ENCODE data around the gene SLC14A1.

The SLC14A1 gene

DNA sequence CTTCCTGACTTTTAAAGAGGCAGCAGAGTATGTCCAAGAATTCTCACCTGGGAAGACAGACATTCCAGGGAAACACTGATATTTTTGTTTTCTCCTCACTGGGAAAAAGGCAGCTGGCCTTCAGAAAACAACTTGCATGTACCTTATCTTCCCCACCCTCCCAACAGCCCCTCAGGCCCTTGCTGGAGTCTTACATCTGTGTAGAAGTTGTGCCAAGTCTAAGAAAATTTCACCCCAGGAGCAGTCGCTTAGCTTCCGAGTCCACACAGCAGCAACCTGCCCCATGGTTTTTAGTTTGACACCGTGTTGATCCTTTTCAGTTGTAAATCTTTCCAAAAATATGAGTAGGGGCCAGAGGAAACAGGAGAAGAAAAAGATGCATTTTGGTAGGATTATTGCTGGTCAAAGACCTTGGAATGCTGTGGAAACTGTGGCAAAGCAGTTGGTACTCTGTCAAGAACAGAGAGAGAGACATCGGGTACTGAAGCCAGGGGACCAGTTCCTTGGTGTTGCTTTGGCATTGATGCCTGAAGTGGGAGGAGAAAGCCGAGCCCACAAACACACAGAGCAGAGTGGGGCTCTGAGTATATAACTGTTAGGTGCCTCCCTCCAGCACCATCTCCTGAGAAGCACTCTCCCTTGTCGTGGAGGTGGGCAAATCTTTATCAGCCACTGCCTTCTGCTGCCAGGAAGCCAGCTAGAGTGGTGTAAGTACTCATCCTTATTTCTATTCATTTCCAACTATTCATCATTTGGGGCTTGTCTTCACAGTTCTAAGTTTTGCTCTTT lies at the start of gene SLC14A1:
Gene SLC14A1 (plus strand): TSS at position 615 of the 789 bp plus-strand sequence. CDS start 6,140 bp downstream, outside the sequence.
- no peak for DNase-seq (ENCODE audit: low read depth in 3 of 3)

- DNase-seq (ENCODE audit: low read depth in 3 of 3) = no peak
Measured at GRCh38 chr18:45677276-45677807, 46.6 kb upstream of the SLC14A1 start.

DNA sequence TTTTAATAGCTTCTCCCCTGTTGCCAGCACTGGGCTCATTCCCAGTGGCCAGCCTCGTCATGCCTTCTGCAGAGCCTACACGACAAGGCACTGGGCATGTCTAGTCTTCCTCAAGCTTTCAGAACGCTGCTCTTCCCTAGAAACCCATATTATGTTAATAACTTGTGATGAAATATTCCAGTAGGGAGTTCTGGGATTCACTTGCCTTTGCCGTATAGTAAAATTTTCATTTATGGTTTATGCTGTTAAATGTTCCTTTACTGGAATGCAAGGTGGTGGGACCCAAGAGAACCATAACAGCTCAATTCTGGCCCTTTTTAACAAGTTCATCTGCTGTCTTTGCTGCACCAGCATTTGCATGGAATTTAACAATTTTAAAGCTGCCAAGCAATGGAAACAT lies 45.5 kb upstream of the SLC14A1 start:
- DNase-seq (ENCODE audit: low read depth in 3 of 3) = no peak

- no peak for DNase-seq (ENCODE audit: low read depth in 3 of 3)
Measured at GRCh38 chr18:45678850-45679249, 45.1 kb upstream of the SLC14A1 start.

DNA sequence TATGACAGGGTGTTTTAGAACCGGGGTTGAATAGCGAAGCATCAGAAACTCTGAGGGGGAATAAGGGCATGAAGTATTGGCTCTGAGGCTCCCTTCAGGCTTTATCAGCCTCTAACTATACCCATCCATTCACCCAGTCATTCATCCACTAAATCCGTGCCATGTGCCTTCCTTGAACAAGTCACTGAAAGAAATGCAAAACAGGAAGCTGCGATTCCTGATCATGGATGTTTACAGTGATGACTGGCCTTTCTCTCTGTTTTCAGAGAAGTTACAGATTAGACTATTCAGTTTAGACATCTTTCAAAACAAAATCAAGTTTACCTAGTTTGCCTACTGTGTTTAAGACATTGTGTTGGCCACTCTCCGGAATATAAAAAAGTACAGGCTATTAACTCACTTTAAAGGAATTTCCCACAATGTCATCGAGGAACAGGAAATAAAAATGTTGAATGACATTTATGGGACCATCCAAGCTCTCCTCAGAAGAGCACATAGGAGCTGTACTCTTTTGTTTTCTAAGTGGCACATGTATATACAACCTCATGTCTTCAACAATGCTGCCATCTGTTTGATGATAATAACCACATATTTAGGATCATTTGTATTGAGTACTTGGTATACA lies 43.8 kb upstream of the SLC14A1 start:
- DNase-seq (ENCODE audit: low read depth in 3 of 3) = no peak

GRCh38 chr18:45682181-45682580 lies 41.8 kb upstream of the SLC14A1 start:
- no peak for DNase-seq (ENCODE audit: low read depth in 3 of 3)

DNA sequence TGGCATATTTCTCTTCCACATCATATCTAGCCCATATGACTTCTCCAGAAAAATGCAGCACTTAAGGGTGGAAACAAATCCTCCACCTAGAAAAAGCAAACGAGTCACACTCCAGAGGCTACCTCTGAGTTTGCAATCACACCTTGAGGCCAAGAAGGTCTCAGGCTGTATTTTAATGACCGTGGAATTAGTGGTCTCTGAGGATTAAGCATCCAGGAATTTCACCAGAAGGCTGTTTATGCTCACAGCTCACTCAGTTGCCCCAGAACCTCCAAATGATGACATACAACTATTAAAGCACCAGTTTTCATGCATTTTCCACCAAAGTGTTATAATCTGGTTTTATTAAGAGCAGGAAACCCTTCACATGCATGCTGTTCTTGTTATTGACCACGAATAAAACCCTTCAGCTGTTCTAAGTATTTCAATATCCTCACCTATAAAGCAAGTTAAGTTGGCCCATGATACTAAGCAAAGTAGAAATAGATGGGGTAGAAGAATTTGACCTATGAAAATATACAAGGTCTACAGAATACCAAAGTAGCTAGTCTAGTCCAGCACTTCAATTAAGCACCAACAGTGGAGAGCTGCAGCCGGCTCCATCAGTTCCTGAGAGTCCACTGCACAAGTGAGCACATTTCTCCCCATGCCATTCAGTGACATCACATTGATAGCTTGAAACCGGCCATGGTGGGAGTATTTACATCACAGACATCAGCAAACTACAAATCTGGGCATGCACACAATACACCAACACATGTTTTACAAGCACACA lies 39.5 kb upstream of the SLC14A1 start:
- DNase-seq (ENCODE audit: low read depth in 3 of 3) = no peak

DNA sequence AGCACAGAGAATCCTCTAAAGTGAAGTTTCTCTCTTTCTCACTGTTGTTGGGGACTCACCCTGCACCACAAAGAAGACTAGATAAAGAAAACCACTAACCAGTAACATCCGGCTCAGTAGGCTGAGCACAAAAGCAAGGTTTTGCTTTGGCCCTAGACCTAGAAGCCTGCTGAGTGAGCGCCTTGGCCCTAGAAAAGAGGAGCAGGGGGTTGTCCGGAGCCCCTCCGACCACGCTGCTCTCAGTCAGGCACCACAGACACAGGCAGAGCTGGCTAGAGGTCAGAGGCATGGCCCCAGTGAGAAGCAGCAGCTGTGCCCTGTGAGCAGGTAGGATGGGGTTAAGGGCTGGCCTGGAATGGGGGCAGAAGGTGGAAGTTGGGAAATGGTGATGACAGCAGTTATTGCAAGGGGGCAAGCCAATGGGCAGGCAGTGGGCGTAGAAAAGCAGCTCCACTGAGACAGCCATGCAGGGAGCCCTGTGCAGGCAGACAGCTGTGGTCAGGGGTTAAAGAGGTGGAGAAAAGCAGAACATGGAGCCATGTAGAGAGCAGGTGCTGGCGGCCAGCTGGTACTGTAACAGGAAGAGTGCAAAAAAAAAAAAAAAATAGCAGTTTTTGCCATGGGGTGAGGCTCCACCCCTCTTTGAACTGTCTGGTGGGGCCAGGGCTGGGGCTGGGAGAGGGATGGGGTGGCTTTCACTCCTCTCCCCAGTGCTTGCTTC lies 36.9 kb upstream of the SLC14A1 start:
- no peak for DNase-seq (ENCODE audit: low read depth in 3 of 3)

DNA sequence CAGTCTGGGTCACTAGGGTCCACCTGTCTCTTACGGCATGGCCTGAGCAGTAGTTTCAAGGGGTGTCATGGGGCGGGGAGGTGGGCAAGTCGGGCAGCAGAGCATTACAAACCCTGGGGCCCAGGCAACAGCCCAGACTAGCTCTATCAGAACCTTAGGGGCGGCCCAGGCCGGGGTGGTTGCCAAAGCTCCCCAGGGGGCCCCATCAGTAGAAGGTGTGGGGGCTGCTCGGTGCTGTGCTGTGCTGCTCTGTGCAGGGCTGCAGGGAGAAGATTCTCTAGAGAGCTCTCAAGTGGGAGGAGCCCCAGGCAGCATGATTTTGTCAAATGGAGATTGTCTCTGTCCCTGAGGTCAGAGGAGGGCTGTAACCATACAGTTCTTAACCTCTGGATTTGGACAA lies 36.4 kb upstream of the SLC14A1 start:
- no peak for DNase-seq (ENCODE audit: low read depth in 3 of 3)

DNA sequence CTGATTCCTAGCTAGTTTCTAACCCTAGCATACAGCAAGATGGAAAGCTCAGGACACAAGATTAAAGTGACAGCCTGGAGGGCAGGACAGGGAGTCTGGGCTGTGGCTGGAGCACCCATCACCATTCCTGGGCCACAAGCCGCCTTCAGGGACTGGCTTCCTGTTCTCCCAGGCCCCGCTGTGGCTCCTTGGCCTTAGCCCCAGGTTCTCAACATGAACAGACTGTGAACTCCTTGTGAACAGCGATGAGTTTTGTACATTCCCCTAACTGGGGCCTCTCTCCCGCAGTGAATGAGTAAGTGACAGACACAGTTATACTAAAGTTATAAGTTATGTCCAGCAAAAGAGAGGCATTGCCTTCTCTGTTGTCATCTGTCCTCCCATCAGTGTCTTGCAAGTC lies 35.9 kb upstream of the SLC14A1 start:
- no peak for DNase-seq (ENCODE audit: low read depth in 3 of 3)

GRCh38 chr18:45688833-45689232 lies 35.1 kb upstream of the SLC14A1 start:
- peak in 2 of 3 experiments; percentile 32 to 61 for DNase-seq (ENCODE audit: low read depth in 3 of 3)

DNA sequence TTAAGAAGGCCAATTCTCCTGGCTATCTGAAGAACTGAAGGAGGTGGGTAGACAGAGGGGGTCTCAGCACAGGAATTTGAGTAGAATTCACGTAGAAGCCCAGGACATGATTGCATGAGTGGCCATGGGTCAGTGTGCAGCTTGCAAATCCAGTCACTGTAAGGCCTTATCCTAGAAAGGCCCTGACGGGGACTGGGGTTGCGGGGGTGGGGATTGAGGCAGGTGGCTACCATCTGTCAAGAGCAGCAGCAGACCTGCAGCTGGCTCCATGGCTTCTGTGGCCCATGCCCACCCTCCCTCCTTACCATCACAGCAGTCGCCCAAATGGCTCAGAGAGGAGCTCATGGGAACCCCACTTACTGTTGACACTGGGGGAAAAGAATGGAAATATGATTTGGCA lies 34.6 kb upstream of the SLC14A1 start:
- no peak for DNase-seq (ENCODE audit: low read depth in 3 of 3)

- DNase-seq (ENCODE audit: low read depth in 3 of 3) = peak; percentile 54 to 70 (median 63)
Measured at GRCh38 chr18:45690975-45691815, 32.8 kb upstream of the SLC14A1 start.

DNA sequence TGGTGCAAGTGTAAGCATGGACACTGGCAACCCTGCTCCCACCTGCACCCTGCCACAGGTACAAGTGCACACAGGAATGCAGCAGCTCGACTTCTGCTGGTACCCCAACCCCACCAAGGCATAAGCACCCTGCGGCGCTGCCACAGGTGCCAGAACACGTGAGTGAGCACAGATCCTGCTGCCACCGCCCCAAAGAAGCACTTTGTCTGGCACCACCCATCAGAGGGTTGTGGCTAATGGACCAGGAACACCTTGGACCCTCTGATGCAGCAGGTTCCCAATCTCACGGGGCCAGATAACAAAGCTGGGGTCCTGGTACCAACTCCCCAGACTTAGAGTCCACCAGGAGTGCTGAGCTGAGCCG lies 32.2 kb upstream of the SLC14A1 start:
- DNase-seq (ENCODE audit: low read depth in 3 of 3) = no peak

- DNase-seq (ENCODE audit: low read depth in 3 of 3) = no peak
Measured at GRCh38 chr18:45702708-45703265, 21.2 kb upstream of the SLC14A1 start.

DNA sequence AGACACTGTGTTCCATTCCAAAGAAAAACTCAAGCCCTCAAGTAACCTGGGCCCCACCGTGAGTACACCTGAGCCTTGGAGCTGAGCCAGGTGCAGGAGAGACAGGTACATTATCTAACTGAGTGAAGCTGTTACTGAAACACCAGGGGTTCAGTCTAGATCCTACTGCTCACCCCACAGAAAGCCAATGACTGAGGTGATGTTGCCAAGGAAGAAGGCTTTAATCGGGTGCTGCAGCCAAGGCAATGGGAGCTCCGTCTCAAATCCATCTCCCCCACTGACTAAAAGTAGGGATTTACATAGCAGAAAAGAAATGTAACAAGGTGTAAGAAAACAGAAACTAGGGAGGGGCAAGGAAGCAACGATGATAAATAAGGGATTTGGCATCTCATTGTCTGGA lies 15.2 kb upstream of the SLC14A1 start:
- DNase-seq (ENCODE audit: low read depth in 3 of 3) = no peak

DNA sequence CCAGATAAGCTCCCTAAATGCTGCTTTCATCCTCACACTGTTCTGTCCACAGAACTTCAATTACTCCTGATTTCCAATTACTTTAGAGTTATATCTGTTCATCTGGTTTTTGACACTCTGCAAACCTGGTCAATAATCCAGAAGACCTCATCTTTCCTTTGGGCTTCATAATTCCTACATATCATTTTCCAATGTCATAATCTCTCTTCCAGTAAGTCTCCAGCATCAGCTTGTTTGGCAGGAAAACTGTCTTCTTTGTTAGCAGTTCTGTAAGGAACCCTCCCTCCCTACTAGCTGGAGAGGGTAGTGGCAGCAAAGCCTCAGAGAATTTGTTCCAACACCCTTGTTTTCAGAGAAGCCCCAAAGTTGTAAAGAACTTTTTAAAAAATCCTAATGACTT lies 11.9 kb upstream of the SLC14A1 start:
- no peak for DNase-seq (ENCODE audit: low read depth in 3 of 3)

DNA sequence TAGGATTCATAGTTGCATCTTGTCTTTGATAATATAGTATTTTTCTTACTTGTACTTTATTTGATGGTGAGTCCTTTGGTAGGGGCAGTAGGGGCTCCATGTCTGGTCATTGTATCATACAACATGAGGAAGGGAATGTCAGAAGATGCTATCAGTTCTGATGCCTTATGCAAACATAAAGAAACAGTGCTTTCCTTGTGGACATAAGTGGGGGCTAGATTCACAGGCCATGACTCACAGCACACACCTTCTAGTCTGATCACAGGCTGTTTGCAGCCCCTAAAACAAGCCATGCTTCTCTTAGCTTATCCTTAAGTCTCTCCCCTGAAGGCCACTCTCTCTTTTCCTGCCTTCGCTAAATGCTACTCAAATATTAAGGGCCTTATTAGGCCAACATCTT lies 10.7 kb upstream of the SLC14A1 start:
- no peak for DNase-seq (ENCODE audit: low read depth in 3 of 3)

- DNase-seq (ENCODE audit: low read depth in 3 of 3) = no peak
Measured at GRCh38 chr18:45715212-45715780, 8.7 kb upstream of the SLC14A1 start.

GRCh38 chr18:45719106-45719505 lies 4.9 kb upstream of the SLC14A1 start:
- no peak for DNase-seq (ENCODE audit: low read depth in 3 of 3)

All from stimulated activated CD4-positive, alpha-beta T cell treated with anti-CD3 and anti-CD28 coated beads, TNF-alpha, amount 100 ng/mL, for 24 hours (primary cell).